A549 (cell line): ENCODE data around the gene NCOA1.

Source experiments
- CHD2 ChIP-seq: fragments of 150-350 bp; IDR thresholded peaks from 2 replicates; pipeline ENCODE4 v1.6.1; 2014; ENCODE audit warnings: low read length; ENCODE audit not compliant: partially characterized antibody
- EHMT2 ChIP-seq: fragments of 200-600 bp; sonication (generic); IDR thresholded peaks from 2 replicates; pipeline ENCODE4 v1.6.1; 2016; ENCODE audit warnings: antibody characterized with exemption, low read depth, mild to moderate bottlenecking, moderate library complexity
- MAZ ChIP-seq: fragments of 150-350 bp; IDR thresholded peaks from 2 replicates; pipeline ENCODE4 v1.6.1; 2014; ENCODE audit warnings: antibody characterized with exemption, low read depth, low read length, borderline replicate concordance
- POLR2A ChIP-seq: IDR thresholded peaks from 2 replicates; pipeline ENCODE4 v1.6.1; 2012; ENCODE audit warnings: mild to moderate bottlenecking, low read length
- POLR2AphosphoS2 ChIP-seq: conservative IDR thresholded peaks from 2 replicates; pipeline ENCODE4 v1.6.1; 2012; ENCODE audit warnings: low read length, improper control_type of control experiment, inconsistent platforms
- RAD21 ChIP-seq, 2 experiments: fragments of >200 bp in 1 of 2; sonication (Bioruptor Twin) in 1 of 2; formaldehyde crosslinking in 1 of 2; IDR thresholded peaks in 1 of 2; conservative IDR thresholded peaks in 1 of 2; 2 replicates in 1 of 2; 3 replicates in 1 of 2; pipeline ENCODE4 v1.6.1; 2012 to 2018; ENCODE audit warnings: inconsistent platforms in 1 of 2
- RFX5 ChIP-seq: fragments of 450-650 bp; IDR thresholded peaks from 2 replicates; pipeline ENCODE4 v1.7.1; 2014; ENCODE audit warnings: antibody characterized with exemption, mild to moderate bottlenecking, moderate library complexity
- TF ChIP-seq, protein P1 (sequence below): fragments of >200 bp; sonication (Bioruptor Twin); formaldehyde crosslinking; IDR thresholded peaks from 3 replicates; pipeline ENCODE4 v1.5.1; 2016

DNA sequence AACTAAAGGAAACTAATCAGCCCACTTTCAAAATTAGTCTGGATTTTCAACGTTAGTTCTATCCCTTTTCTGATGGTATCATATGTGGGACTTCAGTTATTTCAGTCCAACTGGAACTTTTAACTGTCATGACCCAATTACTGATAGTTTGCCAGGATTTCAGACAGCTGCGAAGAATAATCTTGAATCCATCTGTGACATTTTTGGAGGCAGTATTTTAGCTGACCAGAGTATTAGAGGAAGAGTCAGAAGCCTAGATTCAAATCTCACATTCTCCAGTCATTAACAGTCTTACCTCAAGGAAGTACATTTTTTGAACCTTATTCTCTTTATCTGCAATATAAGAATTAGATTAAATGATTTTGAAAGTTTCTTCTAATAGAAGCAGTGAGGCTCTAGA, 220.8 kb downstream of the NCOA1 start:
- TF ChIP-seq POLR2A (no peak), RAD21 (conservative IDR thresholded peaks at IDR 0.05 in 1 of 2, IDR thresholded peaks at IDR 0.05 in 1 of 2) (no peak), MAZ (no peak), RFX5 (no peak), CHD2 (no peak), EHMT2 (no peak), POLR2AphosphoS2 (no peak)
- TF ChIP-seq, protein P1, sequence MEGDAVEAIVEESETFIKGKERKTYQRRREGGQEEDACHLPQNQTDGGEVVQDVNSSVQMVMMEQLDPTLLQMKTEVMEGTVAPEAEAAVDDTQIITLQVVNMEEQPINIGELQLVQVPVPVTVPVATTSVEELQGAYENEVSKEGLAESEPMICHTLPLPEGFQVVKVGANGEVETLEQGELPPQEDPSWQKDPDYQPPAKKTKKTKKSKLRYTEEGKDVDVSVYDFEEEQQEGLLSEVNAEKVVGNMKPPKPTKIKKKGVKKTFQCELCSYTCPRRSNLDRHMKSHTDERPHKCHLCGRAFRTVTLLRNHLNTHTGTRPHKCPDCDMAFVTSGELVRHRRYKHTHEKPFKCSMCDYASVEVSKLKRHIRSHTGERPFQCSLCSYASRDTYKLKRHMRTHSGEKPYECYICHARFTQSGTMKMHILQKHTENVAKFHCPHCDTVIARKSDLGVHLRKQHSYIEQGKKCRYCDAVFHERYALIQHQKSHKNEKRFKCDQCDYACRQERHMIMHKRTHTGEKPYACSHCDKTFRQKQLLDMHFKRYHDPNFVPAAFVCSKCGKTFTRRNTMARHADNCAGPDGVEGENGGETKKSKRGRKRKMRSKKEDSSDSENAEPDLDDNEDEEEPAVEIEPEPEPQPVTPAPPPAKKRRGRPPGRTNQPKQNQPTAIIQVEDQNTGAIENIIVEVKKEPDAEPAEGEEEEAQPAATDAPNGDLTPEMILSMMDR: no peak
